Measurements from ENCODE around the gene FAU. TPM values are rescaled to one million over a fixed set of nuclear protein-coding genes. Genes with fewer than 3 reads are reported as not detected.
A peak's percentile ranks its signal among the peaks of the same experiment; 100 is the strongest.

The FAU gene
- total RNA-seq, 1 donor from 2014 or later = 835 TPM

- DNase-seq (ENCODE audit: low spot score) = no peak
Observed at GRCh38 chr11:65136515-65137096, 14.7 kb upstream of the FAU start.

GRCh38 chr11:65135633-65136145 is 13.8 kb upstream of the FAU start:
- no peak for DNase-seq (ENCODE audit: low spot score)

GRCh38 chr11:65134952-65135632 is 13.2 kb upstream of the FAU start:
- peak; percentile 95 for DNase-seq (ENCODE audit: low spot score)

- peak; percentile 90 for DNase-seq (ENCODE audit: low spot score)
Observed at GRCh38 chr11:65134240-65134951, 12.5 kb upstream of the FAU start, which contains the start of gene SYVN1. TSS of gene SYVN1 (minus strand) at chr11:65134519. CDS start at chr11:65133601, 918 bp downstream.

GRCh38 chr11:65133724-65134123 is 11.8 kb upstream of the FAU start:
- no peak for DNase-seq (ENCODE audit: low spot score)

GRCh38 chr11:65132988-65133700 is 11.2 kb upstream of the FAU start:
- DNase-seq (ENCODE audit: low spot score) = peak; percentile 71

- DNase-seq (ENCODE audit: low spot score) = no peak
Observed at GRCh38 chr11:65132238-65132987, 10.5 kb upstream of the FAU start.

- DNase-seq (ENCODE audit: low spot score) = no peak
Observed at GRCh38 chr11:65131895-65132237, 9.9 kb upstream of the FAU start.

GRCh38 chr11:65131417-65131776 is 9.5 kb upstream of the FAU start:
- DNase-seq (ENCODE audit: low spot score) = no peak

GRCh38 chr11:65130631-65131416 is 8.9 kb upstream of the FAU start:
- no peak for DNase-seq (ENCODE audit: low spot score)

GRCh38 chr11:65129649-65130441 is 7.9 kb upstream of the FAU start:
- DNase-seq (ENCODE audit: low spot score) = no peak

GRCh38 chr11:65128182-65129145 is 6.5 kb upstream of the FAU start:
- DNase-seq (ENCODE audit: low spot score) = no peak

- no peak for DNase-seq (ENCODE audit: low spot score)
Observed at GRCh38 chr11:65127473-65128181, 5.7 kb upstream of the FAU start.

- no peak for DNase-seq (ENCODE audit: low spot score)
Observed at GRCh38 chr11:65126624-65127274, 4.8 kb upstream of the FAU start.

- no peak for DNase-seq (ENCODE audit: low spot score)
Observed at GRCh38 chr11:65125197-65126056, 3.5 kb upstream of the FAU start.

GRCh38 chr11:65124480-65125196 is 2.7 kb upstream of the FAU start:
- DNase-seq (ENCODE audit: low spot score) = no peak
